ENCODE measurements around the gene SMIM23. TPM values are rescaled to one million over a fixed set of nuclear protein-coding genes. Genes with fewer than 3 reads are reported as not detected.
"Not testable (repeated sequence)": the region's sequence is repeated elsewhere in the genome, so short reads cannot be mapped to it uniquely, and the experiment has no call there.

The SMIM23 gene
- total and polyA plus RNA-seq, 8 donors = not detected

DNA sequence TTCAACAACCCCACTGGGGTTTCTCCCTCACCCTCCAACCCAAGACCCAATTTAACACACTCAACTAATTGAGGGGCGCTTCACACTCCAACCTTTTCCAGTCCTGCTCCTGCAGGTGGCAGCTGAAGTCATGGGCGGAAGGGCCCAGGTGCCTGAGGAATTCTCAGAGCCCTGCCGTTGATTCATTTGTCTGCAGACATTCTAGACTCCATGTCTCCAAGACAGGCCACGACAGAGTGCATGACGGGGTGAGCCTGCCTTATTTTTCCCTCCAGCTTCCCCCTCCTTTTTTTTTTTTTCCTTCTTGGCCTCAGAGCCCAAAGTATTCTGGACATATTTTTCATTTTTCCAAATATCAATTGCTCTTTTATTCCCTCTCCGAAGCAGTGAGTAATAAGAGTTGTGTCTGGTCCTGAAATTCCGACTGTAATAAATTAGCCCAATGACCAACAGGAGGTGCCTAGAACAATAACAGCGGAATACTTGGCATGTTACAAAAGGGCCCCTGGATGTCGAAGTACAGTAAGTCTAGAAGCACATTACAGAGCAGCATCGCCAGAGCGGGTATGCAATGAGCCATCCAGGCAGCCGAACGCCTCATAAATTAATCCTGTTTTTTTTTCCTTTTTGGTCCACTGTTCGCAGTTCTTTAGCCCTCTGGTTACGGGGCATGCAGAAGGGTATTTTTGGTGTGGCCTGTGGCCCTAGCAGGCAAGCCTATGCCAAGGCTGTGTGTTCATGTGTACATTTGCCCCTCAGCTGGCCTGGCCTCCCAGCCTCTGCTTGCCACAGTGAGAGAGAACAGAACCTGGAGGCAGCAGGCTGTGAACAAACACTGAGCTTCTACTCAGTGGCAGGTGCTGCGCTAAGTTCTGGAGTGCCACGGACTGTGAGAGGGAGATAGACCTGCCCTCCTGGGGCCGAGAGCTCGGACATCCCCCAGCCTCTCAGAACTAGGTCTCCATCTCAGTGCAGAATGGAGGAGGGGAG lies 8.6 kb upstream of the SMIM23 start:
- TF ChIP-seq POLR2A (IDR thresholded peaks at IDR 0.05) = no peak
- TF ChIP-seq POLR2AphosphoS5 (IDR thresholded peaks at IDR 0.05) = no peak
- TF ChIP-seq EP300 (IDR thresholded peaks at IDR 0.05) = no peak
- TF ChIP-seq, protein P1, sequence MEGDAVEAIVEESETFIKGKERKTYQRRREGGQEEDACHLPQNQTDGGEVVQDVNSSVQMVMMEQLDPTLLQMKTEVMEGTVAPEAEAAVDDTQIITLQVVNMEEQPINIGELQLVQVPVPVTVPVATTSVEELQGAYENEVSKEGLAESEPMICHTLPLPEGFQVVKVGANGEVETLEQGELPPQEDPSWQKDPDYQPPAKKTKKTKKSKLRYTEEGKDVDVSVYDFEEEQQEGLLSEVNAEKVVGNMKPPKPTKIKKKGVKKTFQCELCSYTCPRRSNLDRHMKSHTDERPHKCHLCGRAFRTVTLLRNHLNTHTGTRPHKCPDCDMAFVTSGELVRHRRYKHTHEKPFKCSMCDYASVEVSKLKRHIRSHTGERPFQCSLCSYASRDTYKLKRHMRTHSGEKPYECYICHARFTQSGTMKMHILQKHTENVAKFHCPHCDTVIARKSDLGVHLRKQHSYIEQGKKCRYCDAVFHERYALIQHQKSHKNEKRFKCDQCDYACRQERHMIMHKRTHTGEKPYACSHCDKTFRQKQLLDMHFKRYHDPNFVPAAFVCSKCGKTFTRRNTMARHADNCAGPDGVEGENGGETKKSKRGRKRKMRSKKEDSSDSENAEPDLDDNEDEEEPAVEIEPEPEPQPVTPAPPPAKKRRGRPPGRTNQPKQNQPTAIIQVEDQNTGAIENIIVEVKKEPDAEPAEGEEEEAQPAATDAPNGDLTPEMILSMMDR (IDR thresholded peaks at IDR 0.05) = no peak
- no peak overlapping the region for H3K27ac ChIP-seq
- no peak overlapping the region for H3K4me3 ChIP-seq
- intact Hi-C loops (cut with DNase I; ENCODE audit: low total_unique reads) = no loop called here
- 68 to 83% (median 78%) methylated on average over 19 of the region's 19 CpGs for WGBS, 5 donors
- H3K4me1 ChIP-seq = no peaks in the 10 kb centered on the region
- H3K27me3 ChIP-seq = peaks cover 0 to 20% (median 0%) of the 10 kb centered on the region in 3 donors
- peaks cover 0 to 7% (median 0%) of the 10 kb centered on the region in 4 donors for H3K9me3 ChIP-seq
- DNase-seq = peak in 1 of 2 donors; percentile 17
- H3K36me3 ChIP-seq = no peaks in the 10 kb centered on the region

DNA sequence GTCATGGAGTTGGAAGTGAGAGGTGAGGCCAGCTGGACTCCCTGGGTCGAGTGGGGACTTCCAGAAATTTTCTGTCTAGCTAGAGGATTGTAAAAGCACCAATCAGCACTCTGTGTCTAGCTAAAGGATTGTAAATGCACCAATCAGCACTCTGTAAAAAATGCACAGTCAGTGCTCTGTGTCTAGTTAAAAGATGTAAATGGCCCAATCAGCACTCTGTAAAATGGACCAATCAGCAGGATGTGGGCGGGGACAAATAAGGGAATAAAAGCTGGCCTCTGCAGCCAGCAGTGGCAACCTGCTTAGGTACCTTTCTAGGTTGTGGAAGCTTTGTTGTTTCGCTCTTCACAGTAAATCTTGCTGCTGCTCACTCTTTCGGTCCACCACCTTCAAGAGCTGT lies 3.9 kb upstream of the SMIM23 start:
- intact Hi-C loops (cut with DNase I; ENCODE audit: low total_unique reads) = not testable (repeated sequence)

DNA sequence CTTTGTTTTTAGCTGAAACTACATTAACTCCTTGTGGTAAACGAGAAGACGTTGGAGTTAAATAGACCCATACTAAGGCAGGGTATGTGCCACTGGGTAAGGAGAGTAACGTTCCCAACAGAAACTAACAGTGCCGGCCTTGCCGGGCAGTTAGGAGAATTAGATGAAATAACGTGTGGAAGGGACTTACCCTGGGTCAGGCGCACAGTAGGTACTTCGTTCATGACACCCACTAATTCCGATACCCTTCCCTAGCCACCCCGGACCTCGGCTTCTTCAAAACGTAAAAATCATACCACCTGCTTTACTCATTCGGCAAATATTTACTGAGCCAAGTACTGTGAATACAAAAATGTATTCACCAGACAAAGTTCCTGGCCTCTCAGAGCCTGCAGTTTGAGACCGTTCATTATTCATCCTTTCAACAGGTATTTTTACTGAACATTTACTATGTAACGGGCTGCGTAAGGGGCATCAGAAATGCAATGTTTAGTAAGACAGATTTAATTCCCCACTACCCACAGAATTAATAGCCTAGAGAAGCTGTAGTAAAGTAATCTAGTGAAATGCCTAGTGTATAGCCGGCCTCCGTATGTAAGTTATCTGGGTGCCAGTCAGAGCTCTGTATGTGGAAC lies 3.2 kb upstream of the SMIM23 start:
- peaks cover 0 to 7% (median 0%) of the 10 kb centered on the region in 4 donors for H3K9me3 ChIP-seq
- no peak for TF ChIP-seq POLR2A (IDR thresholded peaks at IDR 0.05)
- TF ChIP-seq, protein P1 (IDR thresholded peaks at IDR 0.05) = no peak
- TF ChIP-seq POLR2AphosphoS5 (IDR thresholded peaks at IDR 0.05) = no peak
- TF ChIP-seq EP300 (IDR thresholded peaks at IDR 0.05) = no peak
- H3K4me3 ChIP-seq = no peak overlapping the region
- whole genome bisulfite sequencing, 5 donors = 63 to 81% (median 74%) methylated on average over 18 of the region's 18 CpGs
- H3K27me3 ChIP-seq = peaks cover 0 to 23% (median 0%) of the 10 kb centered on the region in 3 donors
- intact Hi-C loops (cut with DNase I; ENCODE audit: low total_unique reads) = no loop called here
- no peaks in the 10 kb centered on the region for H3K4me1 ChIP-seq
- DNase-seq = no peak
- H3K27ac ChIP-seq = no peak overlapping the region
- no peaks in the 10 kb centered on the region for H3K36me3 ChIP-seq

More for the DNA sequence above, 3.9 kb upstream of the SMIM23 start:
- not testable (repeated sequence) for H3K36me3 ChIP-seq, H3K4me3 ChIP-seq, H3K4me1 ChIP-seq, H3K27ac ChIP-seq, H3K9me3 ChIP-seq, DNase-seq
- 52 to 83% (median 72%) methylated on average over 4 of the region's 4 CpGs for WGBS, 5 donors
- peaks cover 0 to 23% (median 0%) of the 10 kb centered on the region in 3 donors for H3K27me3 ChIP-seq

DNA sequence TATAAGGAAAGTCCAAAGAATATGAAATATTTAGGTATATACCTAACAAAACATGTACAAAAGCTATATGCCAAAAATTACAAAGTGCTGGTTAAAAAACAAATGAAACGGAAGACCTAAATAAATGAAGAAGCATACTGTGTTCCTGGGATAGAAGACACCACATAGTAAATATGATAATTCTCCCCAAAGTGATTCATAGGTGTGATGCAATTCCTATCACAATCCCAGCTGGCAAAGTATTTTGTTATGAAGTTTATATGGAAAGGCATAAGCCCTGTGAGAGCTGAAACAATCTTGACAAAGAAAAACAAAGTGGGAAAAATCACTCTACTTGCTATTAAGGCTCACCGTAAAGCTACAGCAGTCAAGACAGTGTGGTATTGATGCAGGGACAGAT lies 2.6 kb upstream of the SMIM23 start:
- Histone ChIP-seq H3K27ac (no peak overlapping the region), H3K36me3 (no peaks in the 10 kb centered on the region), H3K4me1 (no peaks in the 10 kb centered on the region), H3K9me3 (peaks cover 0 to 7% (median 0%) of the 10 kb centered on the region in 4 donors), H3K4me3 (no peak overlapping the region), H3K27me3 (peaks cover 0 to 18% (median 0%) of the 10 kb centered on the region in 3 donors)
- WGBS, 5 donors = 83 to 91% (median 88%) methylated on average over 2 of the region's 2 CpGs
- TF ChIP-seq EP300 (IDR thresholded peaks at IDR 0.05) (no peak), POLR2AphosphoS5 (IDR thresholded peaks at IDR 0.05) (no peak), POLR2A (IDR thresholded peaks at IDR 0.05) (no peak)
- TF ChIP-seq, protein P1 (IDR thresholded peaks at IDR 0.05) = no peak
- no peak for DNase-seq
- intact Hi-C loops (cut with DNase I; ENCODE audit: low total_unique reads) = no loop called here

Data from stomach (tissue), 9 donors.